Nephron progenitor cell (in vitro differentiated cells): ENCODE data around the gene OLAH.
"Not testable (repeated sequence)": the region's sequence is repeated elsewhere in the genome, so short reads cannot be mapped to it uniquely, and the experiment has no call there.

Source experiments
- DNase-seq: peaks from one replicate; pipeline ENCODE4 v3.0.0; 2021
- H3K27ac Mint-ChIP-seq: 2 replicates; pipeline ENCODE4 v1.8.0; 2021; ENCODE audit warnings: mild to moderate bottlenecking, moderate library complexity, mixed read lengths
- H3K27me3 Mint-ChIP-seq: 2 replicates; pipeline ENCODE4 v1.8.0; 2021; ENCODE audit warnings: mild to moderate bottlenecking, low read depth, mixed read lengths; ENCODE audit not compliant: poor library complexity
- H3K36me3 Mint-ChIP-seq: 2 replicates; pipeline ENCODE4 v1.8.0; 2021; ENCODE audit warnings: low read depth, mixed read lengths
- H3K4me1 Mint-ChIP-seq: 2 replicates; pipeline ENCODE4 v1.8.0; 2021; ENCODE audit warnings: mixed read lengths
- H3K4me3 Mint-ChIP-seq: 2 replicates; pipeline ENCODE4 v1.8.0; 2021; ENCODE audit warnings: mild to moderate bottlenecking, moderate library complexity, mixed read lengths
- H3K9me3 Mint-ChIP-seq: 2 replicates; pipeline ENCODE4 v1.8.0; 2021; ENCODE audit warnings: mild to moderate bottlenecking, moderate library complexity, mixed read lengths
- TF ChIP-seq, protein P1 (sequence below): fragments of 200-600 bp; sonication (generic); IDR thresholded peaks from 2 replicates; pipeline ENCODE4 v1.5.0; 2021; ENCODE audit warnings: antibody characterized with exemption

The OLAH gene

DNA sequence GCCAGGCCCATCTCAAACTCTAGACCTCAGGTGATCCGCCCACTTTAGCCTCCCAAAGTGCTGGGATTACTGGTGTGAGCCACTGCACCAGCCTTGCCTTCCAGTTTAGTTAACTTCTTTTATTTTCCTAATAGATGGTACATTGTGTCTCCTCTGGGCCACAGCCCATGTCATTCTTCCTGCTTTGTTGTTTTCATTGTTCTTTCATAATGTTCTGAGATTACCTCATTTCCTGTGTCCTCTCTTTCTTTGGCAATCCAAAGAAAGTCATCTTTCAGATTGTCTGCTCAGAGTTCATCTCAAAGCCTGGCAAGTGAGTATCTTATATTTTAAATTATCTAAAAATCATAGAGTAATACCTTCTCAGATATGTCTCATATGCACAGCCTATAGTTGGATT is at the start of gene OLAH:
Gene OLAH (plus strand): TSS at position 270 of the 400 bp plus-strand sequence. CDS start 3,346 bp downstream, outside the sequence.
- Mint-ChIP-seq H3K27me3 (peaks cover 22% of the 10 kb centered on the region), H3K4me1 (no peaks in the 10 kb centered on the region), H3K36me3 (no peaks in the 10 kb centered on the region), H3K27ac (no peak within 1 kb of the TSS), H3K9me3 (peaks cover 4% of the 10 kb centered on the region), H3K4me3 (no peak within 1 kb of the TSS)
- TF ChIP-seq, protein P1, sequence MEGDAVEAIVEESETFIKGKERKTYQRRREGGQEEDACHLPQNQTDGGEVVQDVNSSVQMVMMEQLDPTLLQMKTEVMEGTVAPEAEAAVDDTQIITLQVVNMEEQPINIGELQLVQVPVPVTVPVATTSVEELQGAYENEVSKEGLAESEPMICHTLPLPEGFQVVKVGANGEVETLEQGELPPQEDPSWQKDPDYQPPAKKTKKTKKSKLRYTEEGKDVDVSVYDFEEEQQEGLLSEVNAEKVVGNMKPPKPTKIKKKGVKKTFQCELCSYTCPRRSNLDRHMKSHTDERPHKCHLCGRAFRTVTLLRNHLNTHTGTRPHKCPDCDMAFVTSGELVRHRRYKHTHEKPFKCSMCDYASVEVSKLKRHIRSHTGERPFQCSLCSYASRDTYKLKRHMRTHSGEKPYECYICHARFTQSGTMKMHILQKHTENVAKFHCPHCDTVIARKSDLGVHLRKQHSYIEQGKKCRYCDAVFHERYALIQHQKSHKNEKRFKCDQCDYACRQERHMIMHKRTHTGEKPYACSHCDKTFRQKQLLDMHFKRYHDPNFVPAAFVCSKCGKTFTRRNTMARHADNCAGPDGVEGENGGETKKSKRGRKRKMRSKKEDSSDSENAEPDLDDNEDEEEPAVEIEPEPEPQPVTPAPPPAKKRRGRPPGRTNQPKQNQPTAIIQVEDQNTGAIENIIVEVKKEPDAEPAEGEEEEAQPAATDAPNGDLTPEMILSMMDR = no peak
- DNase-seq = no peak

DNA sequence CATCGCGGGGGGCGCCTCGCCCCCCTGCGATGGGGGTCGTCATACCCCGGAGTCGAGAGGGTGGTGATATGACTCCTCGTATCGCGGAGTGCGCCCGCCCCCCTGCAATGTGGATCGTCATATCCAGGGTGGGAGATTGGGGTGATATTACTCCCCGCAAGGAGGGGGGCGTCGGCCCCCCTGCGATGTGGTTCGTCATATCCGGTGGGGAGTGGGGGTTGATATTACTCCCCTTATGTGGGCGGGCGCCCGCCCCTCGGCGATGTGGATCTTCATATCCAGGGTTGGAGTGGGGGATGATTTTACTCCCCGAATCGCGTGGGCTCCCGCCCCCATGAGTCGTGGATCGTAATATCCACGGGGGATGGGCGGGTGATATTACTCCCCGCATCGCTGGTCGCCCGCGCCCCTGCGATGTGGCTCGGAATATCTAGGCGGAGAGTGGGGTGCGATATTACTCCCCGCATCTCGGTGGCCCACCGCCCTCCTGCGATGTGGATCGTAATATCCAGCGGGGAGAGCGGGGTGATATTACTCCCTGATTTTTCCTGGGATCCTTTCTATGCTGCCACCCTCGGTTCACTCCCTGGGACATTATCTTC is 47.7 kb upstream of the OLAH start:
- Mint-ChIP-seq H3K4me1 (peaks cover 15% of the 10 kb centered on the region), H3K36me3 (no peaks in the 10 kb centered on the region), H3K4me3 (no peak overlapping the region), H3K27ac (no peak overlapping the region), H3K9me3 (peaks cover 12% of the 10 kb centered on the region), H3K27me3 (peaks cover 10% of the 10 kb centered on the region)
- TF ChIP-seq, protein P1 = no peak
- DNase-seq = no peak

DNA sequence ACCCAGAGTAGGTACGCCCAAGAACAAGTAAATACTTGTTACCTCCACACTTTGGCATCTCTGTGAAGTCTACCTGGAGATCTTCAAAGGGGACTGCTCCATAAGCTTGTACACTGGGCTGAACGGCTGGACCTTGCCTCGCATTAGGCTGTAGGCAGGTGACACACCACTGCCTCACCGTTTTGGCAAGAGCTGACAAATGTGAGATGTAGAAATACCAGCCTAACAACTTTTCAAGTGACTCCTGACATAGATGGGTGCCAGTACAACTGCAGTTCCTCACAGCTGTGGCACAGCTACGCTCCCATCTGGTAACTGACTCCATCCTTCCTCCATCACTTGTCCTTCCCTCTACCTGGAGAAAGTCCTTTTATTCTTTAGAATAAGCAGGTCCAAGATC is 30.2 kb upstream of the OLAH start:
- Mint-ChIP-seq H3K4me1 (peaks cover 16% of the 10 kb centered on the region), H3K27me3 (peaks cover 50% of the 10 kb centered on the region)
- not testable (repeated sequence) for H3K36me3 Mint-ChIP-seq, H3K4me3 Mint-ChIP-seq, H3K9me3 Mint-ChIP-seq, DNase-seq, H3K27ac Mint-ChIP-seq

DNA sequence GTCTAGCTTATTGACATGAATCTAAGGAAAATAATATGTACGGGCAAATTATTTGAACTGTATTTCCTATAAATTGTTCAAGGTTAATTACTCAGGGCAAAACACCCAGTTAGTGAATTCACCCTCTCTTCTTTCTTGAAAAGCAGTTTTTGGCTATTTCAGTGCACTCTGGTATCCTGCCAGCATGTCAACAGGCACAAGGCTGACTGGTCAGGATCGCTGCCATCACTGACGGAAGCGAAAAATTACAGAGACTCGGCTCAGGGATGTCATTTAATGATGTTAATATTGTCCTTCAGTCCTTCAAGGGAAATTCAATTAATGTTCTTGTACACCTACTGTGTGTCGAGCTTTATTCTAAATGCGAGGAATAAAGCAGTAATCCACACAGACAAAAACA is 28.3 kb upstream of the OLAH start:
- H3K27ac Mint-ChIP-seq = no peak overlapping the region
- H3K27me3 Mint-ChIP-seq = peaks cover 46% of the 10 kb centered on the region
- no peak overlapping the region for H3K4me3 Mint-ChIP-seq
- TF ChIP-seq, protein P1 = no peak
- H3K9me3 Mint-ChIP-seq = no peaks in the 10 kb centered on the region
- peaks cover 24% of the 10 kb centered on the region for H3K4me1 Mint-ChIP-seq
- H3K36me3 Mint-ChIP-seq = no peaks in the 10 kb centered on the region
- DNase-seq = no peak

DNA sequence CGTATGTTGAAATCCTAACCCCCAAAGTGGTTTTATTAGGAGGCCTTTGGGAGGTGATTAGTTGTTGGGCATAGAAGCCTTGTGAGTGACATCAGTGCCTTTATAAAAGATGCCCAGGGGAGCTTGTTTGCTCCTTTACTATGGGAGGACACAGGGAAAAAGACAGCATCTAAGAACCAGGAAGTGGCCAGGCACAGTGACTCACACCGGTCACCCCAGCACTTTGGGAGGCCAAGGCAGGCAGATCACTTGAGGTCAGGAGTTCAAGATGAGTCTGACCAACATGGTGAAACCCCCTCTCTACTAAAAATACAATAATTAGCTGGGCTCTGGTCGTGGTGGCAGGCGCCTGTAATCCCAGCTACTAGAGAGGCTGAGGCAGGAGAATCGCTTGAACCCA is 22.8 kb upstream of the OLAH start:
- H3K4me3 Mint-ChIP-seq, H3K27ac Mint-ChIP-seq, DNase-seq, H3K9me3 Mint-ChIP-seq, H3K27me3 Mint-ChIP-seq, H3K36me3 Mint-ChIP-seq: not testable (repeated sequence)
- peaks cover 25% of the 10 kb centered on the region for H3K4me1 Mint-ChIP-seq

DNA sequence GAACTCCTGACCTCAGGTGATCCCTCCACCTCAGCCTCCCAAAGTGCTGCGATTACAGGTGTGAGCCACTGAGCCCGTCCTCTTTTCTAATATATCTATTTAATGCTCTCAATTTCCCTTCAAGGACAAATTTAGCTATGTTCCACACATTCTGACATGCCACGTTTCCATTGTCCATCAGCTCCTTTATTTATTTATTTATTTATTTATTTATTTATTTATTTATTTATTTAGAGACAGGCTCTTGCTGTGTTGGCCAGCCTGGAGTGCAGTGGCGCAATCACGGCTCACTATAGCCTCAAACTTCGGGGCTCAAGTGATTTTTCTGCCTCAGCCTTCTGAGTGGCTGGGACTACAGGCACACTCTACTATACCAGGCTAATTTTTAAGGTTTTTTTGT is 20.7 kb upstream of the OLAH start:
- not testable (repeated sequence) for H3K27ac Mint-ChIP-seq, H3K36me3 Mint-ChIP-seq, DNase-seq

DNA sequence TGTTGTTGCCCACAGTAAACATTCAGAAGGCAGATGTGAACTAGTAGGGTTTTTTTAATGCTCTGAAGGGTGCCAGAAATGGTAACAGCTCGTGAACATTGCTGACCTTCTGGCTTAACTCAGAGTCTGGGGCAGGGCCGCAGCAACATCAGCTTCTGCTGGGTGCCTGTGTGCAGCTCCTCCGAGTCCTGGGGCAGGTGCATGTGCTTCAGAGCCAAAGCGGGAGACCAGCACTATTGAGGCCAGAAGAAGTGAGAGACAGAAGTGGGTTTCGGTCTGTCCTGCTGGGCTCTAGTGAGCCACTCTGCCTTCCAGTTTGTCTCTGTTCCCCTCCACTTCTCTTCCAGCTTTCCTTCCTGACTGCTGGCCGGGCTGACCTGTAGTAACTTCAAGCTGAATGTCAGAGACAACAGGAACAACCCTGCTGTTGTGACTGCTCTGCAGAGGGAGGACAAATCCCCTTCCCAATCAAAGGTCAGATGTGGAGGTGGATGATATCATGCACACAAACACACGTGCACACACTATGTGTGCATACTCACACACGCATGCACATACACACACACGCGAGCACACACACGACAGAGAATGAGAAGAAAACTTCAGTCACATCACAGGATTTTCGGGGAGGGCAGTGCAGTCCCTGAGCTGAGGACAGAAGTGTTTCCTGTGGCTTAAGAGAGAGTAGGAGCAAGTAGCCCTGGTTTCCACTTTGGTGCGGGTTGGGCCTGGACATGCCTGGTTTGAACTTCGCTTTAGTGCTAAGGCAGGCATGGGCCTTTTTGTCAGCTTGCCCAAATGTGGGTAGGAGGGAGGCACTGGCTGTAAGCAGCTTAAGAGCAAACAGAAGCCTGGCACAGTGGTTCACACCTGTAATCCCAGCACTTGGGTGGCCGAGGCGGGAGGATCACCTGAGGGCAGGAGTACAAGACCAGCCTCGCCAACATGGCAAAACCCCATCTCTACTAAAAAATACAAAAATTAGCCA is 19.4 kb upstream of the OLAH start:
- Mint-ChIP-seq H3K27ac (peak overlapping the region; percentile 34), H3K4me1 (peaks cover 28% of the 10 kb centered on the region)
- H3K9me3 Mint-ChIP-seq, DNase-seq, H3K36me3 Mint-ChIP-seq, H3K27me3 Mint-ChIP-seq, H3K4me3 Mint-ChIP-seq: not testable (repeated sequence)

More for the DNA sequence above, 20.7 kb upstream of the OLAH start:
- H3K4me1 Mint-ChIP-seq = peaks cover 29% of the 10 kb centered on the region
- not testable (repeated sequence) for H3K27me3 Mint-ChIP-seq, H3K9me3 Mint-ChIP-seq, H3K4me3 Mint-ChIP-seq

DNA sequence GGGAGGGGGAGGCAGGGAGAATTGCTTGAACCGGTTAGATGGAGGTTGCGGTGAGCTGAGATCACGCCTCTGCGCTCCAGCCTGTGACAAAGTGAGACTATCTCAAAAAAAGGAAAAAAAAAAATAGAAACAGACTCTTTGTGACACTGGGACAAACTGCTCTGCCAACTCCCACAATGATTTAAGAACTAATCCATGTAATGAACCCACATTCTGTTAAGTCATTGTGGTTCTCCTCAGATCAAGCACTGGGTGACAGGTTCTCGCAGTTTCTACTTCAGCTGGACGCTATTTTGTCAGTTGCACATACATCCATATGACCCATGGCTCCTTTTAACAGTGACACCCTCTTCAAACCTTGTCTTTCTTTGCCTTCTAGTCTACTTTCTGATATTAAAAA is 18.7 kb upstream of the OLAH start:
- peaks cover 24% of the 10 kb centered on the region for H3K4me1 Mint-ChIP-seq
- not testable (repeated sequence) for DNase-seq, H3K9me3 Mint-ChIP-seq, H3K36me3 Mint-ChIP-seq, H3K27ac Mint-ChIP-seq, H3K27me3 Mint-ChIP-seq, H3K4me3 Mint-ChIP-seq
